GM18951 (cell line): Measurements from ENCODE around the gene IL16.

Source experiments
- POLR2A ChIP-seq: IDR thresholded peaks from 4 replicates; pipeline ENCODE4 v1.6.1; 2011; ENCODE audit warnings: mild to moderate bottlenecking; ENCODE audit not compliant: insufficient read length, insufficient read depth; ENCODE audit errors: extremely low read depth
- in situ Hi-C: fragments of 300-500 bp; cut with MboI; formaldehyde crosslinking; loops from one replicate; pipeline ENCODE4 v1.12.0; 2022; ENCODE audit warnings: low sequenced_read_pairs, mixed read lengths, inconsistent platforms; ENCODE audit not compliant: unreplicated experiment

Gene IL16

GRCh38 chr15:81270781-81271491 lies 74.3 kb downstream of the IL16 start:
- no peak for TF ChIP-seq POLR2A
- in situ Hi-C loops, result loop anchor here (25.0 kb wide), 1 partner anchor 809 kb away; no protein-coding TSS in a partner anchor

GRCh38 chr15:81271761-81272644 lies 75.3 kb downstream of the IL16 start:
- TF ChIP-seq POLR2A, result no peak
- in situ Hi-C loops, result loop anchor here (25.0 kb wide), 1 partner anchor 810 kb away; no protein-coding TSS in a partner anchor

GRCh38 chr15:81273200-81273599 lies 76.5 kb downstream of the IL16 start:
- TF ChIP-seq POLR2A, result no peak
- in situ Hi-C loops, result loop anchor here (25.0 kb wide), 1 partner anchor 811 kb away; no protein-coding TSS in a partner anchor

GRCh38 chr15:81273855-81274254 lies 77.2 kb downstream of the IL16 start:
- in situ Hi-C loops, result loop anchor here (25.0 kb wide), 1 partner anchor 812 kb away; no protein-coding TSS in a partner anchor
- no peak for TF ChIP-seq POLR2A

GRCh38 chr15:81274255-81274654 lies 77.6 kb downstream of the IL16 start:
- no peak for TF ChIP-seq POLR2A
- in situ Hi-C loops, result loop anchor here (25.0 kb wide), 1 partner anchor 812 kb away; no protein-coding TSS in a partner anchor

- TF ChIP-seq POLR2A, result no peak
- in situ Hi-C loops, result loop anchor here (25.0 kb wide), 1 partner anchor 813 kb away; no protein-coding TSS in a partner anchor
Measured at GRCh38 chr15:81274931-81275707, 78.4 kb downstream of the IL16 start.

GRCh38 chr15:81275711-81276392 lies 79.2 kb downstream of the IL16 start:
- in situ Hi-C loops, result no loop called here
- TF ChIP-seq POLR2A, result no peak

- in situ Hi-C loops, result no loop called here
- no peak for TF ChIP-seq POLR2A
Measured at GRCh38 chr15:81276967-81277366, 80.3 kb downstream of the IL16 start.

GRCh38 chr15:81277851-81278250 lies 81.2 kb downstream of the IL16 start:
- in situ Hi-C loops, result no loop called here
- TF ChIP-seq POLR2A, result no peak

GRCh38 chr15:81278306-81279029 lies 81.8 kb downstream of the IL16 start:
- in situ Hi-C loops, result no loop called here
- no peak for TF ChIP-seq POLR2A

GRCh38 chr15:81279621-81280485 lies 83.2 kb downstream of the IL16 start:
- in situ Hi-C loops, result loop anchor here (5.0 kb wide), 1 partner anchor 52 kb away; no protein-coding TSS in a partner anchor
- no peak for TF ChIP-seq POLR2A
